Measurements from ENCODE around the gene TSTD2. TPM values are rescaled to one million over a fixed set of nuclear protein-coding genes. Genes with fewer than 3 reads are reported as not detected.

TSTD2 gene
- total RNA-seq, 2 experiments from 2014 or later: 23.8 to 26.0 TPM

DNA sequence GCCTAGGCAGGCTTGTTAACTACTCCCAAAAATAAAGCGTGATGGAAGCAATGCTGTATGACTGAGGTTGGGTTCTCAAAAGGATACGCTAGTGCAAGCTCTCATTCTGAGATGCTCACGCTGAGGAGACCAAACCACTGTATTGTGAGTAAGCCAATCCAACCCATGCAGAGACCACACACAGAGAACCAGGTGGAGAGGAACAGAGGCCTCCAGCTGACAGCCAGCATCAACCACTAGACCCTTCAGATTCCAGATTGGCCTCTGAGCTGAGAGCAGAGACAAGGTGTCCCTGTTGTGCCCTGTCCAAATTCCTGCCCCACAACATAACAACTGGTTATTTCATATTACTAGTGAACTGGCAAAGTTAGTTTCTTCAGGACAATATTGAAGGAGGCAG is 4.5 kb downstream of the TSTD2 start:
- H3K4me3 Mint-ChIP-seq: peak overlapping the region; percentile 65
- H3K4me1 Mint-ChIP-seq (ENCODE audit: low read depth): peaks cover 42% of the 10 kb centered on the region

GRCh38 chr9:97627624-97628023 is 5.5 kb downstream of the TSTD2 start:
- POLR2A ChIA-PET: no interaction called here
- no peaks in the 10 kb centered on the region for H3K9me3 Mint-ChIP-seq
- H3K27ac ChIP-seq (ENCODE audit: low read depth in 1 of 2, low read length in 2 of 2): no peak overlapping the region
- CTCF ChIA-PET: interaction anchor here (1.4 kb wide), 1 partner anchor 263 kb away, joined by 3 read pairs; no protein-coding TSS in a partner anchor
- no peaks in the 10 kb centered on the region for H3K27me3 Mint-ChIP-seq
- DNase-seq: no peak
- TF ChIP-seq, protein P1, sequence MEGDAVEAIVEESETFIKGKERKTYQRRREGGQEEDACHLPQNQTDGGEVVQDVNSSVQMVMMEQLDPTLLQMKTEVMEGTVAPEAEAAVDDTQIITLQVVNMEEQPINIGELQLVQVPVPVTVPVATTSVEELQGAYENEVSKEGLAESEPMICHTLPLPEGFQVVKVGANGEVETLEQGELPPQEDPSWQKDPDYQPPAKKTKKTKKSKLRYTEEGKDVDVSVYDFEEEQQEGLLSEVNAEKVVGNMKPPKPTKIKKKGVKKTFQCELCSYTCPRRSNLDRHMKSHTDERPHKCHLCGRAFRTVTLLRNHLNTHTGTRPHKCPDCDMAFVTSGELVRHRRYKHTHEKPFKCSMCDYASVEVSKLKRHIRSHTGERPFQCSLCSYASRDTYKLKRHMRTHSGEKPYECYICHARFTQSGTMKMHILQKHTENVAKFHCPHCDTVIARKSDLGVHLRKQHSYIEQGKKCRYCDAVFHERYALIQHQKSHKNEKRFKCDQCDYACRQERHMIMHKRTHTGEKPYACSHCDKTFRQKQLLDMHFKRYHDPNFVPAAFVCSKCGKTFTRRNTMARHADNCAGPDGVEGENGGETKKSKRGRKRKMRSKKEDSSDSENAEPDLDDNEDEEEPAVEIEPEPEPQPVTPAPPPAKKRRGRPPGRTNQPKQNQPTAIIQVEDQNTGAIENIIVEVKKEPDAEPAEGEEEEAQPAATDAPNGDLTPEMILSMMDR (IDR thresholded peaks at IDR 0.05): no peak
- peaks cover 15% of the 10 kb centered on the region for H3K4me1 ChIP-seq (ENCODE audit: insufficient read depth, low read length)
- H3K27ac Mint-ChIP-seq: no peak overlapping the region
- no peak overlapping the region for H3K4me3 ChIP-seq (ENCODE audit: low read length)
- no peaks in the 10 kb centered on the region for H3K9me3 ChIP-seq (ENCODE audit: control insufficient read depth in 1 of 2, insufficient read depth in 1 of 2, low read length in 2 of 2)
- peaks cover 20% of the 10 kb centered on the region for H3K36me3 ChIP-seq (ENCODE audit: insufficient read depth, low read length)
- no peaks in the 10 kb centered on the region for H3K27me3 ChIP-seq (ENCODE audit: control insufficient read depth in 1 of 2, insufficient read depth in 2 of 2, low read length in 2 of 2)
- intact Hi-C loops (cut with DNase I, micrococcal nuclease): no loop called here
- ATAC-seq (ENCODE audit: poor library complexity): no peak
- peaks cover 34% of the 10 kb centered on the region for H3K4me1 Mint-ChIP-seq (ENCODE audit: low read depth)
- H3K4me3 Mint-ChIP-seq: no peak overlapping the region
- peaks cover 57% of the 10 kb centered on the region for H3K36me3 Mint-ChIP-seq (ENCODE audit: low read depth)

More for the DNA sequence above, 4.5 kb downstream of the TSTD2 start:
- DNase-seq: no peak
- Histone ChIP-seq H3K27ac (ENCODE audit: low read depth in 1 of 2, low read length in 2 of 2) (no peak overlapping the region), H3K4me1 (ENCODE audit: insufficient read depth, low read length) (peaks cover 17% of the 10 kb centered on the region), H3K27me3 (ENCODE audit: control insufficient read depth in 1 of 2, insufficient read depth in 2 of 2, low read length in 2 of 2) (no peaks in the 10 kb centered on the region), H3K4me3 (ENCODE audit: low read length) (no peak overlapping the region), H3K36me3 (ENCODE audit: insufficient read depth, low read length) (peaks cover 18% of the 10 kb centered on the region), H3K9me3 (ENCODE audit: control insufficient read depth in 1 of 2, insufficient read depth in 1 of 2, low read length in 2 of 2) (no peaks in the 10 kb centered on the region)
- CTCF ChIA-PET: interaction anchor here (1.4 kb wide), 1 partner anchor 262 kb away, joined by 3 read pairs; no protein-coding TSS in a partner anchor
- no peak overlapping the region for H3K27ac Mint-ChIP-seq
- intact Hi-C loops (cut with DNase I, micrococcal nuclease): no loop called here
- H3K36me3 Mint-ChIP-seq (ENCODE audit: low read depth): peaks cover 56% of the 10 kb centered on the region
- POLR2A ChIA-PET: interaction anchor here (0.9 kb wide), 1 partner anchor 10 kb away, joined by 3 read pairs; no protein-coding TSS in a partner anchor
- ATAC-seq (ENCODE audit: poor library complexity): no peak
- no peaks in the 10 kb centered on the region for H3K9me3 Mint-ChIP-seq
- TF ChIP-seq, protein P1 (IDR thresholded peaks at IDR 0.05): no peak
- H3K27me3 Mint-ChIP-seq: no peaks in the 10 kb centered on the region

- H3K36me3 Mint-ChIP-seq (ENCODE audit: low read depth): peaks cover 71% of the 10 kb centered on the region
- DNase-seq (no peak), ATAC-seq (ENCODE audit: poor library complexity) (no peak)
- no peak overlapping the region for H3K27ac Mint-ChIP-seq
- ChIA-PET CTCF (interaction anchor here (1.1 kb wide), 1 partner anchor 10 kb away, joined by 3 read pairs; no protein-coding TSS in a partner anchor), POLR2A (no interaction called here)
- H3K27ac ChIP-seq (ENCODE audit: low read depth in 1 of 2, low read length in 2 of 2): no peak overlapping the region
- peaks cover 24% of the 10 kb centered on the region for H3K4me1 Mint-ChIP-seq (ENCODE audit: low read depth)
- H3K4me1 ChIP-seq (ENCODE audit: insufficient read depth, low read length): no peaks in the 10 kb centered on the region
- no peak overlapping the region for H3K4me3 ChIP-seq (ENCODE audit: low read length)
- H3K27me3 ChIP-seq (ENCODE audit: control insufficient read depth in 1 of 2, insufficient read depth in 2 of 2, low read length in 2 of 2): no peaks in the 10 kb centered on the region
- H3K36me3 ChIP-seq (ENCODE audit: insufficient read depth, low read length): peaks cover 28% of the 10 kb centered on the region
- H3K9me3 Mint-ChIP-seq: no peaks in the 10 kb centered on the region
- H3K9me3 ChIP-seq (ENCODE audit: control insufficient read depth in 1 of 2, insufficient read depth in 1 of 2, low read length in 2 of 2): no peaks in the 10 kb centered on the region
- no peak overlapping the region for H3K4me3 Mint-ChIP-seq
- intact Hi-C loops (cut with DNase I, micrococcal nuclease): no loop called here
- TF ChIP-seq, protein P1 (IDR thresholded peaks at IDR 0.05): no peak
- no peaks in the 10 kb centered on the region for H3K27me3 Mint-ChIP-seq
Observed at GRCh38 chr9:97625620-97626019, 7.5 kb downstream of the TSTD2 start.

All from CD4-positive, alpha-beta T cell (primary cell).